Osteoblast (primary cell): ENCODE data around the gene MYCL. TPM values are rescaled to one million over a fixed set of nuclear protein-coding genes. Genes with fewer than 3 reads are reported as not detected.
A peak's percentile ranks its signal among the peaks of the same experiment; 100 is the strongest.

Experiments
- DNase-seq: peaks from one replicate; pipeline ENCODE4 v3.0.0; 2011; ENCODE audit warnings: low spot score, mixed read lengths; ENCODE audit not compliant: insufficient read length; ENCODE audit errors: missing footprints
- H2AFZ ChIP-seq: 2 replicates; pipeline ENCODE4 v1.6.0; 2011; ENCODE audit warnings: mild to moderate bottlenecking, low read length
- H3K27ac ChIP-seq: 2 replicates; pipeline ENCODE4 v1.5.1; 2011; ENCODE audit warnings: mild to moderate bottlenecking, low read depth, low read length, moderate library complexity
- H3K27me3 ChIP-seq: 2 replicates; pipeline ENCODE4 v1.6.0; 2012; ENCODE audit warnings: mild to moderate bottlenecking, control low read depth, inconsistent platforms, low read length, moderate library complexity; ENCODE audit not compliant: insufficient read depth
- H3K36me3 ChIP-seq: 2 replicates; pipeline ENCODE4 v1.5.1; 2011; ENCODE audit warnings: mild to moderate bottlenecking, low read length, control low read depth, moderate library complexity; ENCODE audit not compliant: insufficient read depth
- H3K4me1 ChIP-seq: 2 replicates; pipeline ENCODE4 v1.5.1; 2011; ENCODE audit warnings: mild to moderate bottlenecking, low read length, control low read depth, moderate library complexity; ENCODE audit not compliant: insufficient read depth
- H3K4me2 ChIP-seq: 2 replicates; pipeline ENCODE4 v1.6.0; 2011; ENCODE audit warnings: mild to moderate bottlenecking, low read length; ENCODE audit not compliant: insufficient read depth
- H3K4me3 ChIP-seq: fragments of 200-600 bp; sonication (generic); 3 replicates; pipeline ENCODE4 v1.5.1; 2012; ENCODE audit warnings: mild to moderate bottlenecking, low read length, inconsistent platforms; ENCODE audit not compliant: insufficient read depth
- H3K79me2 ChIP-seq: 2 replicates; pipeline ENCODE4 v1.6.0; 2012; ENCODE audit warnings: mild to moderate bottlenecking, low read length, control low read depth, inconsistent platforms; ENCODE audit not compliant: insufficient read depth
- H3K9me3 ChIP-seq: 2 replicates; pipeline ENCODE4 v1.5.1; 2011; ENCODE audit warnings: low read depth, low read length, control low read depth
- H4K20me1 ChIP-seq: 2 replicates; pipeline ENCODE4 v1.6.0; 2012; ENCODE audit warnings: mild to moderate bottlenecking, low read length, control low read depth; ENCODE audit not compliant: insufficient read depth
- CTCF ChIP-seq: IDR thresholded peaks from 2 replicates; pipeline ENCODE4 v1.5.1; 2011; ENCODE audit warnings: mild to moderate bottlenecking, low read depth, low read length, moderate library complexity; ENCODE audit errors: extremely low read depth
- total RNA-seq: library from RNA; depleted of rRNA; stranded (reverse); fragments of >200 nt; gene quantifications from 2 replicates; pipeline ENCODE4 v1.2.3, GENCODE V29; 2012

Gene MYCL
- total RNA-seq, 1 donor: 0.72 TPM

DNA sequence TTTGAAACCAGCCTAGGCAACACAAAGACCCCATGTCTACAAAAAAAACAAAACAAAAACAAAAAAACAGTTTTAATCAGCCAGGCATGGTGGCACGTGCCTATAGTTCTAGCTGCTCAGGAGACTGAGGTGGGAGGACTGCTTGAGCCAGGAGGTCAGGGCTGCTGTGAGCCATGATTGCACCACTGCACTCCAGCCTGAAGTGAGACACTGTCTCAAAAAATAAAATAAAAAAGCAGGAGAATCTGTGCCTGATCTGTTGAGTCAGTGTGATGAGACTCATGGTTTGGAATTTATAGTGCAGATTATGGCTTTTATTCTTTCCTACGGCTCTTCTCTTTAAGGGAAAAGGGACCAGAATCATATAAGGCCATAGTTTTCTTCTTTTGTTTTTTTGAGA is 35.0 kb downstream of the MYCL start:
- Histone ChIP-seq H3K9me3 (no peaks in the 10 kb centered on the region), H3K36me3 (peaks cover 5% of the 10 kb centered on the region), H3K4me3 (no peak overlapping the region), H3K4me2 (peak overlapping the region; percentile 22), H3K79me2 (peaks cover 65% of the 10 kb centered on the region), H3K27ac (peak overlapping the region; percentile 73), H3K27me3 (no peaks in the 10 kb centered on the region), H4K20me1 (peaks cover 8% of the 10 kb centered on the region), H2AFZ (no peak overlapping the region), H3K4me1 (peaks cover 17% of the 10 kb centered on the region)
- peak; percentile 92 for DNase-seq
- no peak for TF ChIP-seq CTCF

GRCh38 chr1:39865762-39866161 is 36.0 kb downstream of the MYCL start:
- Histone ChIP-seq H3K4me3 (no peak overlapping the region), H3K36me3 (peaks cover 5% of the 10 kb centered on the region), H3K4me1 (peaks cover 17% of the 10 kb centered on the region), H3K27me3 (no peaks in the 10 kb centered on the region), H3K79me2 (peaks cover 63% of the 10 kb centered on the region), H3K27ac (no peak overlapping the region), H2AFZ (no peak overlapping the region), H3K4me2 (no peak overlapping the region), H4K20me1 (peaks cover 11% of the 10 kb centered on the region), H3K9me3 (no peaks in the 10 kb centered on the region)
- no peak for TF ChIP-seq CTCF
- DNase-seq: no peak

DNA sequence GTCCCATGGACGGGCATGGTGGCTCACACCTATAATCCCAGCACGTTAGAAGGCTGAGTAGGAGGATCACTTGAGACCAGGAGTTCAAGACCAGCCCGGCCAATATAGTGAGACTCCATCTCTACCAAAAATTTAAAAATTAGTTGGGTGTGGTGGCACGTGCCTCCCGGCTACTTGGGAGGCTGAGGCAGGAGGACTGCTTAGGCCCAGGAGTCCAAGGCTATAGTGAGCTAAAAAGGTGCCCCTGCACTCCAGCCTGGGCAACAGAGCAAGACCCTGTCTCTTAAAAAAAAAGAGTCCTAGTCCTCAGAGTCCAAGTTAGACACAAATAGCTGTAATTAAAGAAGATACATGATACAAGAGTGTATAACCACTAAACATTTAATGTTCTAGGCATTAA is 38.5 kb downstream of the MYCL start:
- Histone ChIP-seq H2AFZ (no peak overlapping the region), H3K36me3 (peaks cover 5% of the 10 kb centered on the region), H3K27ac (no peak overlapping the region), H3K9me3 (no peaks in the 10 kb centered on the region), H4K20me1 (peaks cover 14% of the 10 kb centered on the region), H3K79me2 (peaks cover 74% of the 10 kb centered on the region), H3K4me3 (no peak overlapping the region), H3K4me1 (peaks cover 17% of the 10 kb centered on the region), H3K4me2 (no peak overlapping the region), H3K27me3 (no peaks in the 10 kb centered on the region)
- DNase-seq: no peak
- no peak for TF ChIP-seq CTCF

GRCh38 chr1:39861003-39861402 is 40.7 kb downstream of the MYCL start:
- no peak overlapping the region for H3K4me3 ChIP-seq
- H3K4me2 ChIP-seq: no peak overlapping the region
- H3K4me1 ChIP-seq: no peaks in the 10 kb centered on the region
- no peak overlapping the region for H3K27ac ChIP-seq
- peaks cover 17% of the 10 kb centered on the region for H4K20me1 ChIP-seq
- no peak overlapping the region for H2AFZ ChIP-seq
- no peaks in the 10 kb centered on the region for H3K27me3 ChIP-seq
- DNase-seq: no peak
- H3K79me2 ChIP-seq: peaks cover 80% of the 10 kb centered on the region
- H3K36me3 ChIP-seq: peaks cover 5% of the 10 kb centered on the region
- no peak for TF ChIP-seq CTCF
- H3K9me3 ChIP-seq: no peaks in the 10 kb centered on the region
